Astrocyte (in vitro differentiated cells and primary cell): ENCODE results near the gene ABCC11. TPM values are rescaled to one million over a fixed set of nuclear protein-coding genes. Genes with fewer than 3 reads are reported as not detected.
A peak's percentile ranks its signal among the peaks of the same experiment; 100 is the strongest.

ENCODE experiments used
- DNase-seq: peaks from one replicate; pipeline ENCODE4 v3.0.0-alpha.2; 2010; ENCODE audit warnings: low read depth
- FAIRE-seq: peaks from 2 replicates; lab custom pipeline; 2011; peaks lifted over from hg19 to GRCh38; lab: Jason Lieb, UNC
- H2AFZ ChIP-seq: 2 replicates; pipeline ENCODE4 v1.6.0; 2012; ENCODE audit warnings: low read depth, low read length, inconsistent platforms
- H3K27ac ChIP-seq: 2 replicates; pipeline ENCODE4 v1.5.1; 2011; ENCODE audit warnings: low read depth, low read length, inconsistent platforms
- H3K27me3 ChIP-seq: 2 replicates; pipeline ENCODE4 v1.6.0; 2011; ENCODE audit warnings: low read length, inconsistent platforms; ENCODE audit not compliant: insufficient read depth
- H3K36me3 ChIP-seq: 2 replicates; pipeline ENCODE4 v1.5.1; 2011; ENCODE audit warnings: low read length, inconsistent platforms; ENCODE audit not compliant: insufficient read depth
- H3K4me1 ChIP-seq: 2 replicates; pipeline ENCODE4 v1.5.1; 2011; ENCODE audit warnings: low read length, inconsistent platforms; ENCODE audit not compliant: insufficient read depth
- H3K4me2 ChIP-seq: 2 replicates; pipeline ENCODE4 v1.6.0; 2012; ENCODE audit warnings: low read length, inconsistent platforms
- H3K4me3 ChIP-seq: 2 replicates; pipeline ENCODE4 v1.5.1; 2011; ENCODE audit warnings: low read depth, mild to moderate bottlenecking, low read length, inconsistent platforms; ENCODE audit not compliant: insufficient read depth
- H3K79me2 ChIP-seq: 2 replicates; pipeline ENCODE4 v1.6.0; 2012; ENCODE audit warnings: mild to moderate bottlenecking, low read length, inconsistent platforms; ENCODE audit not compliant: insufficient read depth
- H3K9ac ChIP-seq: 2 replicates; pipeline ENCODE4 v1.6.0; 2012; ENCODE audit warnings: mild to moderate bottlenecking, low read length, inconsistent platforms
- H3K9me3 ChIP-seq: 2 replicates; pipeline ENCODE4 v1.5.1; 2012; ENCODE audit warnings: low read depth, mild to moderate bottlenecking, low read length, inconsistent platforms; ENCODE audit not compliant: insufficient read depth
- H4K20me1 ChIP-seq: 2 replicates; pipeline ENCODE4 v1.6.0; 2012; ENCODE audit warnings: low read length, inconsistent platforms; ENCODE audit not compliant: insufficient read depth
- H3K27ac Mint-ChIP-seq: one replicate; pipeline ENCODE4 v1.8.0; 2021; ENCODE audit warnings: mild to moderate bottlenecking, mixed read lengths; ENCODE audit not compliant: unreplicated experiment
- H3K27me3 Mint-ChIP-seq: one replicate; pipeline ENCODE4 v1.8.0; 2021; ENCODE audit warnings: low read depth, mixed read lengths; ENCODE audit not compliant: unreplicated experiment
- H3K36me3 Mint-ChIP-seq: one replicate; pipeline ENCODE4 v1.8.0; 2021; ENCODE audit warnings: low read depth, mixed read lengths; ENCODE audit not compliant: unreplicated experiment
- H3K4me1 Mint-ChIP-seq: one replicate; pipeline ENCODE4 v1.8.0; 2021; ENCODE audit warnings: low read depth, mixed read lengths; ENCODE audit not compliant: unreplicated experiment
- H3K4me3 Mint-ChIP-seq: one replicate; pipeline ENCODE4 v1.8.0; 2021; ENCODE audit warnings: mild to moderate bottlenecking, moderate library complexity, mixed read lengths; ENCODE audit not compliant: unreplicated experiment
- H3K9me3 Mint-ChIP-seq: one replicate; pipeline ENCODE4 v1.8.0; 2021; ENCODE audit warnings: mild to moderate bottlenecking, mixed read lengths; ENCODE audit not compliant: unreplicated experiment
- CTCF ChIP-seq: IDR thresholded peaks from 2 replicates; pipeline ENCODE4 v1.5.1; 2011; ENCODE audit warnings: low read depth, mild to moderate bottlenecking, inconsistent platforms, low read length, moderate library complexity; ENCODE audit not compliant: insufficient read depth
- EZH2 ChIP-seq: IDR thresholded peaks from 2 replicates; pipeline ENCODE4 v1.6.1; 2012; ENCODE audit warnings: mild to moderate bottlenecking, low read length, inconsistent platforms; ENCODE audit not compliant: insufficient read depth
- total RNA-seq: library from RNA; stranded (reverse); gene quantifications from 2 replicates; pipeline ENCODE4 v1.2.1, GENCODE V29; 2021

ABCC11 gene
- total RNA-seq, 1 donor from 2014 or later: 0.32 TPM

GRCh38 chr16:48234630-48235029 is 12.7 kb downstream of the ABCC11 start:
- Histone ChIP-seq H3K27me3 (no peaks in the 10 kb centered on the region), H4K20me1 (no peaks in the 10 kb centered on the region), H2AFZ (no peak overlapping the region), H3K36me3 (no peaks in the 10 kb centered on the region), H3K9me3 (no peaks in the 10 kb centered on the region), H3K27ac (no peak overlapping the region), H3K9ac (no peak overlapping the region), H3K4me2 (no peak overlapping the region), H3K4me3 (no peak overlapping the region), H3K4me1 (no peaks in the 10 kb centered on the region), H3K79me2 (no peaks in the 10 kb centered on the region)
- Mint-ChIP-seq H3K4me3 (no peak overlapping the region), H3K36me3 (no peaks in the 10 kb centered on the region), H3K4me1 (no peaks in the 10 kb centered on the region), H3K27ac (no peak overlapping the region), H3K27me3 (no peaks in the 10 kb centered on the region), H3K9me3 (no peaks in the 10 kb centered on the region)
- FAIRE-seq (no peak), DNase-seq (no peak)
- no peak for TF ChIP-seq EZH2
- TF ChIP-seq CTCF: no peak

GRCh38 chr16:48232493-48233040 is 14.8 kb downstream of the ABCC11 start:
- Histone ChIP-seq H3K4me2 (no peak overlapping the region), H3K9ac (no peak overlapping the region), H3K27me3 (no peaks in the 10 kb centered on the region), H2AFZ (no peak overlapping the region), H3K4me1 (no peaks in the 10 kb centered on the region), H3K79me2 (no peaks in the 10 kb centered on the region), H4K20me1 (no peaks in the 10 kb centered on the region), H3K27ac (no peak overlapping the region), H3K36me3 (no peaks in the 10 kb centered on the region), H3K4me3 (no peak overlapping the region), H3K9me3 (no peaks in the 10 kb centered on the region)
- H3K9me3 Mint-ChIP-seq: no peaks in the 10 kb centered on the region
- no peaks in the 10 kb centered on the region for H3K4me1 Mint-ChIP-seq
- no peaks in the 10 kb centered on the region for H3K36me3 Mint-ChIP-seq
- no peak overlapping the region for H3K27ac Mint-ChIP-seq
- FAIRE-seq: no peak
- H3K4me3 Mint-ChIP-seq: no peak overlapping the region
- H3K27me3 Mint-ChIP-seq: no peaks in the 10 kb centered on the region
- no peak for DNase-seq
- TF ChIP-seq CTCF (no peak), EZH2 (no peak)

GRCh38 chr16:48231727-48232492 is 15.4 kb downstream of the ABCC11 start:
- no peak overlapping the region for H3K4me2 ChIP-seq
- FAIRE-seq: no peak
- no peaks in the 10 kb centered on the region for H3K9me3 ChIP-seq
- Mint-ChIP-seq H3K36me3 (no peaks in the 10 kb centered on the region), H3K27ac (no peak overlapping the region), H3K4me3 (no peak overlapping the region), H3K4me1 (no peaks in the 10 kb centered on the region), H3K9me3 (no peaks in the 10 kb centered on the region), H3K27me3 (no peaks in the 10 kb centered on the region)
- no peak for TF ChIP-seq EZH2
- TF ChIP-seq CTCF: peak; percentile 29
- H3K9ac ChIP-seq: no peak overlapping the region
- H4K20me1 ChIP-seq: no peaks in the 10 kb centered on the region
- no peaks in the 10 kb centered on the region for H3K27me3 ChIP-seq
- peak; percentile 7 for DNase-seq
- H3K4me1 ChIP-seq: no peaks in the 10 kb centered on the region
- no peaks in the 10 kb centered on the region for H3K36me3 ChIP-seq
- H3K4me3 ChIP-seq: no peak overlapping the region
- no peaks in the 10 kb centered on the region for H3K79me2 ChIP-seq
- H2AFZ ChIP-seq: no peak overlapping the region
- no peak overlapping the region for H3K27ac ChIP-seq
